ENCODE data around the gene TIPRL. TPM values are rescaled to one million over a fixed set of nuclear protein-coding genes. Genes with fewer than 3 reads are reported as not detected.

Gene TIPRL
- total RNA-seq, 2 donors from 2014 or later = 4.9 to 10.1 TPM

- no peaks in the 10 kb centered on the region for H3K36me3 ChIP-seq (replicated peaks in 1 of 2; ENCODE audit: insufficient read depth in 1 of 2, low read depth in 2 of 2)
- no peaks in the 10 kb centered on the region for H3K27me3 ChIP-seq
- H3K9me3 ChIP-seq = no peaks in the 10 kb centered on the region
- ATAC-seq (peak; percentile 3), DNase-seq (no peak)
- intact Hi-C loops (cut with DNase I) = no loop called here
- TF ChIP-seq CTCF (IDR thresholded peaks at IDR 0.05) (no peak), POLR2A (IDR thresholded peaks at IDR 0.05) (no peak)
- peaks cover 16% of the 10 kb centered on the region for H3K4me1 ChIP-seq
- H3K27ac ChIP-seq = peak overlapping the region in 1 of 4 donors; percentile 80
- H3K4me3 ChIP-seq = peak overlapping the region in 1 of 2 donors; percentile 45
- WGBS, 2 donors = 29 to 41% methylated on average over 11 to 12 of the region's 12 CpGs
Measured at GRCh38 chr1:168135116-168135920, 43.4 kb upstream of the TIPRL start.

GRCh38 chr1:168135921-168136708 is 42.6 kb upstream of the TIPRL start:
- TF ChIP-seq POLR2A (IDR thresholded peaks at IDR 0.05) (no peak), CTCF (IDR thresholded peaks at IDR 0.05) (no peak)
- ATAC-seq = peak; percentile 22
- H3K4me1 ChIP-seq = peaks cover 16% of the 10 kb centered on the region
- WGBS, 2 donors = 0% methylated on average over 8 to 63 of the region's 63 CpGs
- peak overlapping the region; percentile 45 to 62 for H3K4me3 ChIP-seq
- no peaks in the 10 kb centered on the region for H3K9me3 ChIP-seq
- H3K36me3 ChIP-seq (replicated peaks in 1 of 2; ENCODE audit: insufficient read depth in 1 of 2, low read depth in 2 of 2) = no peaks in the 10 kb centered on the region
- no peaks in the 10 kb centered on the region for H3K27me3 ChIP-seq
- peak overlapping the region; percentile 79 to 89 (median 81) for H3K27ac ChIP-seq
- intact Hi-C loops (cut with DNase I) = no loop called here
- peak; percentile 32 to 53 (median 44) for DNase-seq

GRCh38 chr1:168136709-168137514 is 41.9 kb upstream of the TIPRL start, which contains the start of gene GPR161:
TSS of gene GPR161 (minus strand) at chr1:168136930. CDS start at chr1:168104850, 32,080 bp downstream.
- ATAC-seq = peak; percentile 83
- Histone ChIP-seq H3K4me3 (peak within 1 kb of the TSS; percentile 45 to 62), H3K9me3 (no peaks in the 10 kb centered on the region), H3K27ac (peak within 1 kb of the TSS; percentile 79 to 89 (median 81)), H3K27me3 (no peaks in the 10 kb centered on the region), H3K36me3 (replicated peaks in 1 of 2; ENCODE audit: insufficient read depth in 1 of 2, low read depth in 2 of 2) (no peaks in the 10 kb centered on the region), H3K4me1 (peaks cover 16% of the 10 kb centered on the region)
- WGBS, 2 donors = 0 to 1% methylated on average over 24 to 79 of the region's 86 CpGs
- intact Hi-C loops (cut with DNase I) = no loop called here
- TF ChIP-seq POLR2A (IDR thresholded peaks at IDR 0.05) (peak; percentile 25 to 64 (median 58)), CTCF (IDR thresholded peaks at IDR 0.05) (peak in 2 of 7 experiments; percentile 22 to 28)
- DNase-seq = peak; percentile 71 to 80 (median 75)

GRCh38 chr1:168137515-168137821 is 41.3 kb upstream of the TIPRL start:
- no peak for ATAC-seq
- intact Hi-C loops (cut with DNase I) = no loop called here
- 3 to 5% methylated on average over 6 of the region's 6 CpGs for WGBS, 2 donors

More at GRCh38 chr1:168137515-168137821, 41.3 kb upstream of the TIPRL start:
- H3K36me3 ChIP-seq (replicated peaks in 1 of 2; ENCODE audit: insufficient read depth in 1 of 2, low read depth in 2 of 2) = no peaks in the 10 kb centered on the region
- H3K4me3 ChIP-seq = peak overlapping the region; percentile 13 to 42
- H3K9me3 ChIP-seq = no peaks in the 10 kb centered on the region
- no peaks in the 10 kb centered on the region for H3K27me3 ChIP-seq
- peak overlapping the region; percentile 79 to 89 (median 81) for H3K27ac ChIP-seq
- no peak for DNase-seq
- H3K4me1 ChIP-seq = peaks cover 16% of the 10 kb centered on the region
- TF ChIP-seq CTCF (IDR thresholded peaks at IDR 0.05) (no peak), POLR2A (IDR thresholded peaks at IDR 0.05) (peak in 1 of 3 donors; percentile 2)
